ENCODE measurements around the gene HSFX3. TPM values are rescaled to one million over a fixed set of nuclear protein-coding genes. Genes with fewer than 3 reads are reported as not detected.

HSFX3 gene
- total RNA-seq, 2 donors from 2014 or later = not detected

DNA sequence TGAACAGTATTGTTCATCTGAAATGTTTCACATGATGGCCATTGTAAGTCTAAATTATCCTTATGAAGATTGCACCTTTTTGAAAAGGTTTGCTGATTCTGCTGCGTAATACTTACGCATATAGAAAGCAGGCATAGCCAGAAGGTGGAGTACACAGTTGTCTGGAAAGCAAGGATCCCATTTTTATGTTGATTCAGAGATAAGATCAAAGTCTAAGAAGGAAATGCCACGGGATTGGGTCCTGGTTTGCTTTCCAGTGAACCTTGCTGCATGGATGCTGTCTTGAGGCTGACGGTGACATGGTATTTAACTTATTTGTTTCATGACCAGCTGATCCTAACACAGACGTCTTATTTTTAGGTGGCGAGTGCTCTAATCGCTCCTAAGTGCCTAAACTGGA, 22.0 kb upstream of the HSFX3 start:
- H3K4me3 ChIP-seq = no peak overlapping the region
- no peak for ATAC-seq (ENCODE audit: insufficient number of reproducible peaks, low FRiP score, low read depth)
- H3K4me1 ChIP-seq (ENCODE audit: control insufficient read depth in 1 of 2, low read depth in 2 of 2) = peaks cover 0 to 14% of the 10 kb centered on the region in 2 donors
- no peaks in the 10 kb centered on the region for H3K27me3 ChIP-seq (replicated peaks; ENCODE audit: insufficient read depth)
- H3K9me3 ChIP-seq = no peaks in the 10 kb centered on the region
- no peak overlapping the region for H3K27ac ChIP-seq
- TF ChIP-seq, protein P1, sequence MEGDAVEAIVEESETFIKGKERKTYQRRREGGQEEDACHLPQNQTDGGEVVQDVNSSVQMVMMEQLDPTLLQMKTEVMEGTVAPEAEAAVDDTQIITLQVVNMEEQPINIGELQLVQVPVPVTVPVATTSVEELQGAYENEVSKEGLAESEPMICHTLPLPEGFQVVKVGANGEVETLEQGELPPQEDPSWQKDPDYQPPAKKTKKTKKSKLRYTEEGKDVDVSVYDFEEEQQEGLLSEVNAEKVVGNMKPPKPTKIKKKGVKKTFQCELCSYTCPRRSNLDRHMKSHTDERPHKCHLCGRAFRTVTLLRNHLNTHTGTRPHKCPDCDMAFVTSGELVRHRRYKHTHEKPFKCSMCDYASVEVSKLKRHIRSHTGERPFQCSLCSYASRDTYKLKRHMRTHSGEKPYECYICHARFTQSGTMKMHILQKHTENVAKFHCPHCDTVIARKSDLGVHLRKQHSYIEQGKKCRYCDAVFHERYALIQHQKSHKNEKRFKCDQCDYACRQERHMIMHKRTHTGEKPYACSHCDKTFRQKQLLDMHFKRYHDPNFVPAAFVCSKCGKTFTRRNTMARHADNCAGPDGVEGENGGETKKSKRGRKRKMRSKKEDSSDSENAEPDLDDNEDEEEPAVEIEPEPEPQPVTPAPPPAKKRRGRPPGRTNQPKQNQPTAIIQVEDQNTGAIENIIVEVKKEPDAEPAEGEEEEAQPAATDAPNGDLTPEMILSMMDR (IDR thresholded peaks at IDR 0.05) = no peak
- DNase-seq (ENCODE audit: low spot score) = no peak
- H3K36me3 ChIP-seq = no peaks in the 10 kb centered on the region

DNA sequence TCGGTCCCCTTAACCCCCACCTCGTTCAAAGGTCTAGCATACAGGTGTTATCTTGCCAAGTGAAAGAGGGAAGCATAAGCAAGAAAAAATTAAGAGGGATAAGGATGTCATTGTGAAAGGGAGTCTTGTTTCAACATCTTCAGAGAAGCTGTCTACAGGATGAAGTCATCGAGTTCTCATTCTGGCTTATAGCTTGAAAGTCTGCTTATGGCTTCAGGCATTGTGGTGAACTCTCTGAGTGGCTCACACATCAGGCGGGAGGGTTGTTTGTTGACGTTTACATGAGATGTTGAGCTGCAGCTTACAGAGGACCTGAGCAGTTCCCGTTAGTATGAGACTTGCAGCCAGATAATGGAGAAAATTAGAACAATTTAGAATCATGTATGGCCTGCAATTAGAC, 20.9 kb upstream of the HSFX3 start:
- Histone ChIP-seq H3K9me3 (no peaks in the 10 kb centered on the region), H3K27ac (no peak overlapping the region), H3K36me3 (no peaks in the 10 kb centered on the region), H3K4me1 (ENCODE audit: control insufficient read depth in 1 of 2, low read depth in 2 of 2) (peaks cover 0 to 14% of the 10 kb centered on the region in 2 donors), H3K4me3 (no peak overlapping the region), H3K27me3 (replicated peaks; ENCODE audit: insufficient read depth) (no peaks in the 10 kb centered on the region)
- DNase-seq (ENCODE audit: low spot score) (no peak), ATAC-seq (ENCODE audit: insufficient number of reproducible peaks, low FRiP score, low read depth) (no peak)
- TF ChIP-seq, protein P1 (IDR thresholded peaks at IDR 0.05) = no peak

- Histone ChIP-seq H3K27ac (no peak overlapping the region), H3K36me3 (no peaks in the 10 kb centered on the region)
- no peak for DNase-seq (ENCODE audit: low spot score)
Observed at GRCh38 chrX:149569770-149570169, 20.0 kb upstream of the HSFX3 start.

DNA sequence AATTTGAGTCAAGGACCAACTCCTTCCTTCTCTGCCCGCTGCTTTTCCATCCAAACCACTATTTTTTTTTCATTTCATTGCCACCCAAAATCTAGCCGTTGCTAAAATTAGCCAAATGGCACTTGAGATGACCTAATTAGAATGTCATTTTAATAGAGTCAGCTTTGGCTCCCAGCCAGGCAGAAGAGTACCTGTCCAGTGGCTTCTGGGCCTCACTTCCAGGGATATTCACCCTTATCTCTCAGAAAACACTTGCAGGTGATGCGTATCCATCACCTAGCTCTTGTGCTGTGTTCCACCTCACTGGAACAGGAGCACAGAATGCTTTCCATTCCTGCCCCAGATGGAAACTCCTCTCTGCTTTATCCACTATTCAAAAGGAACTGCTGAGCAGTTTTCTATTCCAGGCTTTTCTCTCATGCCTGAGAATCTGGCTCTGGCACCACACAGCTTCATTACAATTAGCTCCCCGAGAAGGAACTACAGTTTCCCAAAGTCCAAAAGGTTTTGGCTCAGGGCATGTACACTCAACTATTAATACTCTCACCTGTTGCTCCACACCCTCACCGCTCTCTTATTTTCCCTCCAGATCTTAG, 19.1 kb upstream of the HSFX3 start:
- no peak for ATAC-seq (ENCODE audit: insufficient number of reproducible peaks, low FRiP score, low read depth)
- TF ChIP-seq, protein P1 (IDR thresholded peaks at IDR 0.05) = no peak
- no peak overlapping the region for H3K4me3 ChIP-seq

More at GRCh38 chrX:149569770-149570169, 20.0 kb upstream of the HSFX3 start:
- Histone ChIP-seq H3K27me3 (replicated peaks; ENCODE audit: insufficient read depth) (no peaks in the 10 kb centered on the region), H3K4me3 (no peak overlapping the region), H3K9me3 (no peaks in the 10 kb centered on the region), H3K4me1 (ENCODE audit: control insufficient read depth in 1 of 2, low read depth in 2 of 2) (peaks cover 0 to 14% of the 10 kb centered on the region in 2 donors)
- ATAC-seq (ENCODE audit: insufficient number of reproducible peaks, low FRiP score, low read depth) = no peak
- TF ChIP-seq, protein P1 (IDR thresholded peaks at IDR 0.05) = no peak

DNA sequence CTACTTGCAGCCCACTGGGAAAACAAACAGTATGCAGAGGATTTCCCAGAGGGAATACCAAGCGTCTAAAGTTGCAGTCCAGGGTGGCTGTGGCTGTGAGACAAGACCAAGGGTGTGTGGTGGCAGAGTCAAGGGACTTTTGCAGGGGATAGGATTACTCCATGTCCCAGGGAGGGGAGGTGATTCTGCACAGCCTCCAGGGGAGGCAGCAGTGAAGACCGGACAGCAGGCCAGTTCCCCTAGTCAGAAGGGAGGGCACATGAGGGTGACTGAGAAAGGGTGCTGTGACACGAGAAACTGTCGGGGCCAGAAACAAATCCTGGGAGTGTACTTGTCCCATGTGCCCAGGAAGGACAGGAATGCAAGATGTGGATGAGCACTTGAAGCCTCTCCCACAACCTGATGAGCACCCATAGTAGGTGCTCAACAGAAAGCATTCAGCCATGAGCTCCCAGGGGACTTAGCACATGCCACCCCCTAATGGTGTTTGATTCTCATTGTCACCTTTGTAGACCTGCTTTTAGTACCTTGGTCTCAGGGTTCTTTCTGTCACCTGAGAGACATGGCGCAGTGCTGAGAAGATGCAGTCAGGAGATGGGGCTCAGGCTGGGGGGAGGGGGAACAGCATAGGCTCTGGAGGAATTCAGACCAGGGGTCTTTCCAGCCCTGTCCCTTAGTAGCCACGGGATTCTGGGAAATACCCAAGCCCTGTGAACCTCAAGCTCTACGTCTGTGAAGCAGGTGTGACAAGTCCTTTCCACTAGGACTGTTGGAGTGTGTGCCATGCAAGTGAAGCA, 18.1 kb upstream of the HSFX3 start:
- peak overlapping the region in 1 of 2 donors; percentile 11 for H3K27ac ChIP-seq
- no peaks in the 10 kb centered on the region for H3K27me3 ChIP-seq (replicated peaks; ENCODE audit: insufficient read depth)
- H3K4me1 ChIP-seq (ENCODE audit: control insufficient read depth in 1 of 2, low read depth in 2 of 2) = peaks cover 0 to 14% of the 10 kb centered on the region in 2 donors
- H3K9me3 ChIP-seq = no peaks in the 10 kb centered on the region
- no peaks in the 10 kb centered on the region for H3K36me3 ChIP-seq
- no peak for ATAC-seq (ENCODE audit: insufficient number of reproducible peaks, low FRiP score, low read depth)
- DNase-seq (ENCODE audit: low spot score) = no peak
- TF ChIP-seq, protein P1 (IDR thresholded peaks at IDR 0.05) = no peak
- H3K4me3 ChIP-seq = no peak overlapping the region

More for the DNA sequence above, 19.1 kb upstream of the HSFX3 start:
- peaks cover 0 to 14% of the 10 kb centered on the region in 2 donors for H3K4me1 ChIP-seq (ENCODE audit: control insufficient read depth in 1 of 2, low read depth in 2 of 2)
- H3K36me3 ChIP-seq = no peaks in the 10 kb centered on the region
- DNase-seq (ENCODE audit: low spot score) = no peak
- H3K9me3 ChIP-seq = no peaks in the 10 kb centered on the region
- no peaks in the 10 kb centered on the region for H3K27me3 ChIP-seq (replicated peaks; ENCODE audit: insufficient read depth)
- H3K27ac ChIP-seq = peak overlapping the region in 1 of 2 donors; percentile 11

Data from thoracic aorta (tissue), 2 donors.